HepG2 (cell line): ENCODE measurements around the gene ERBB3. TPM values are rescaled to one million over a fixed set of nuclear protein-coding genes. Genes with fewer than 3 reads are reported as not detected.

Experiments
- AGO2 ChIP-seq: fragments of 200-400 bp; formaldehyde crosslinking; optimal IDR thresholded peaks from 2 replicates; pipeline ENCODE3; 2017; ENCODE audit warnings: mild to moderate bottlenecking, low read depth, low read length, moderate library complexity
- ATF7 ChIP-seq, 2 experiments: fragments of 450-650 bp in 1 of 2; sonication (generic) in 1 of 2; formaldehyde crosslinking in 1 of 2; IDR thresholded peaks; 2 replicates each; pipeline versions ENCODE4 v1.4.0 to v1.6.1; 2016 to 2020; ENCODE audit warnings: antibody characterized with exemption in 1 of 2, mild to moderate bottlenecking in 1 of 2, missing genetic modification reagents in 1 of 2
- CC2D1A ChIP-seq: sonication (generic); formaldehyde crosslinking; IDR thresholded peaks from 2 replicates; pipeline ENCODE4 v1.8.1; 2023; ENCODE audit warnings: mild to moderate bottlenecking, missing genetic modification reagents
- CENPX ChIP-seq: sonication (generic); formaldehyde crosslinking; IDR thresholded peaks from 2 replicates; pipeline ENCODE4 v1.9.0; 2021; ENCODE audit warnings: mild to moderate bottlenecking, missing genetic modification reagents, moderate library complexity
- FUBP1 ChIP-seq: sonication (generic); formaldehyde crosslinking; IDR thresholded peaks from 2 replicates; pipeline ENCODE4 v1.5.1; 2020; ENCODE audit warnings: missing genetic modification reagents, mild to moderate bottlenecking, borderline replicate concordance
- HMGXB3 ChIP-seq: sonication (generic); formaldehyde crosslinking; IDR thresholded peaks from 2 replicates; pipeline ENCODE4 v1.4.0; 2020; ENCODE audit warnings: missing genetic modification reagents, borderline replicate concordance
- RAD21 ChIP-seq: fragments of 450-650 bp; formaldehyde crosslinking; IDR thresholded peaks from 2 replicates; pipeline ENCODE4 v1.5.0; 2020; ENCODE audit warnings: mild to moderate bottlenecking
- RERE ChIP-seq: IDR thresholded peaks from 2 replicates; pipeline ENCODE4 v1.6.1; 2016; ENCODE audit warnings: low read depth, missing genetic modification reagents, missing compliant biosample characterization
- TEAD2 ChIP-seq: sonication (generic); formaldehyde crosslinking; IDR thresholded peaks from 2 replicates; pipeline ENCODE4 v1.9.0; 2021; ENCODE audit warnings: missing genetic modification reagents
- ZNF281 ChIP-seq: sonication (generic); formaldehyde crosslinking; IDR thresholded peaks from 2 replicates; pipeline ENCODE4 v1.4.0; 2020; ENCODE audit warnings: missing genetic modification reagents, borderline replicate concordance
- ZNF562 ChIP-seq: sonication (generic); formaldehyde crosslinking; IDR thresholded peaks from 2 replicates; pipeline ENCODE4 v1.8.0; 2022; ENCODE audit warnings: missing genetic modification reagents, borderline replicate concordance
- ZNF670 ChIP-seq: sonication (generic); formaldehyde crosslinking; IDR thresholded peaks from 2 replicates; pipeline ENCODE4 v1.8.0; 2022; ENCODE audit warnings: mild to moderate bottlenecking, missing genetic modification reagents, borderline replicate concordance
- ZSCAN21 ChIP-seq: sonication (generic); formaldehyde crosslinking; IDR thresholded peaks from 2 replicates; pipeline ENCODE4 v1.8.0; 2022; ENCODE audit warnings: mild to moderate bottlenecking, missing genetic modification reagents, moderate library complexity, borderline replicate concordance
- polyA plus RNA-seq, 8 experiments: library from polyadenylated mRNA; depleted of rRNA in 3 of 8; stranded (reverse) in 7 of 8; unstranded in 1 of 8; fragments of >200 nt; fragmentation: Illumina TruSeq in 4 of 8; extraction: Trizol in 4 of 8; gene quantifications; 2 replicates each; pipeline versions ENCODE4 v1.2.1 to v1.2.3, GENCODE V29; 2011 to 2016; ENCODE audit warnings: low read depth in 4 of 8, missing spikeins in 1 of 8, mixed read lengths in 1 of 8; ENCODE audit not compliant: insufficient read depth in 1 of 8
- total RNA-seq, 5 experiments: library from RNA; depleted of rRNA; stranded (reverse); fragments of >200 nt; fragmentation: Illumina TruSeq; extraction: Trizol; gene quantifications; 2 replicates each; pipeline ENCODE4 v1.2.3, GENCODE V29; 2016; ENCODE audit warnings: low read depth in 1 of 5

ERBB3 gene
- total and polyA plus RNA-seq, 2 of the 13 experiments (the other 11 are each of a cell fraction or from before 2014, with no cell fraction given), result 93.6 to 358 TPM

GRCh38 chr12:56129206-56129941, 49.4 kb downstream of the ERBB3 start (continued):
- TF ChIP-seq ZNF281 (CRISPR knock-in tag), result no peak
- no peak for TF ChIP-seq ZSCAN21
- TF ChIP-seq TEAD2 (CRISPR knock-in tag), result no peak
- no peak for TF ChIP-seq RAD21 (CRISPR knock-in tag)
- TF ChIP-seq CENPX (CRISPR knock-in tag), result no peak
- TF ChIP-seq AGO2, result peak; percentile 70
- TF ChIP-seq ATF7 (IDR thresholded peaks at IDR 0.05), result no peak
- no peak for TF ChIP-seq ATF7 (CRISPR knock-in tag; IDR thresholded peaks at IDR 0.05)
- no peak for TF ChIP-seq ZNF562 (CRISPR knock-in tag)
- no peak for TF ChIP-seq FUBP1 (CRISPR knock-in tag)
- no peak for TF ChIP-seq CC2D1A (CRISPR knock-in tag)
- no peak for TF ChIP-seq ZNF670 (CRISPR knock-in tag)
- no peak for TF ChIP-seq RERE
- TF ChIP-seq HMGXB3, result no peak
